NCI-H2196 (cell line): ENCODE data around the gene AHCTF1.
"Not testable (repeated sequence)": the region's sequence is repeated elsewhere in the genome, so short reads cannot be mapped to it uniquely, and the experiment has no call there.

ENCODE experiments used
- DNase-seq: peaks from one replicate; lab custom pipeline; 2025; ENCODE audit not compliant: unreplicated experiment; lab: John Stamatoyannopoulos, UW

Gene AHCTF1

GRCh38 chr1:246923900-246924299 is 7.8 kb downstream of the AHCTF1 start:
- DNase-seq, result no peak

- no peak for DNase-seq
These were observed 8.3 kb downstream of the AHCTF1 start for GRCh38 chr1:246923482-246923881.

DNA sequence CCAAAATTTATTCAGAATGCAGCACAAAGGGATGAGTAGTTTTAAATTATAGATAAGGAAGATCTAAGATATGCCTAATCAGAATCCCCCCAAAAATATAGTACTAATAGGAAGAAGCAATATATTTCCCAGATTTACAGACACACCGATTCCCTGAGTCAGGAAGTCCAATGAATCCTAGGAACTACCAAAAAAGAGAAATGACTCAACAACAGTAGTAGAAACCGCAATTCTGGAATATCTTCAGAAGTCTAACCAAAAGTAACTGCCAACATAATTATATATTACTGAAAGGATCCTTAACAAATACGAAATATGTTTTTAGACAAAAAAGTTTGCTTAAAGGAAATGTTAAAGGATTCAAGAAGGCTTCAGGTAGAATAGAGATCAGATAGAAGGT is 10.3 kb downstream of the AHCTF1 start:
- no peak for DNase-seq

DNA sequence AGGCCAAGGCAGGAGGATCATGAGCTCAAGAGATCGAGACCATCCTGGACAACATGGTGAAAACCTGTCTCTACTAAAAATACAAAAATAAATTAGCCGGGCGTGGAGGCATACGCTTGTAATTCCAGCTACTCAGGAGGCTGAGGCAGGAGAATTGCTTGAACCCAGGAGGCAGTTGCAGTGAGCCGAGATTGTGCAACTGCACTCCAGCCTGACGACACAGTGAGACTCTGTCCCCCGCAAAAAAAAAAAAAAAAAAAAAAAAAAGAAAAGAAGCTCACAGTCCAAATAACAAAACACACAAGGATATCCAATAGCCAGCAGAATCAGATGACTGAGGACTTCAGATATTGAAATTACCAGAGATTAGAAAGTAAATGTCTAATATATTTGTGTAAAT is 11.8 kb downstream of the AHCTF1 start:
- no peak for DNase-seq

GRCh38 chr1:246916026-246916923 is 15.5 kb downstream of the AHCTF1 start:
- DNase-seq, result not testable (repeated sequence)

DNA sequence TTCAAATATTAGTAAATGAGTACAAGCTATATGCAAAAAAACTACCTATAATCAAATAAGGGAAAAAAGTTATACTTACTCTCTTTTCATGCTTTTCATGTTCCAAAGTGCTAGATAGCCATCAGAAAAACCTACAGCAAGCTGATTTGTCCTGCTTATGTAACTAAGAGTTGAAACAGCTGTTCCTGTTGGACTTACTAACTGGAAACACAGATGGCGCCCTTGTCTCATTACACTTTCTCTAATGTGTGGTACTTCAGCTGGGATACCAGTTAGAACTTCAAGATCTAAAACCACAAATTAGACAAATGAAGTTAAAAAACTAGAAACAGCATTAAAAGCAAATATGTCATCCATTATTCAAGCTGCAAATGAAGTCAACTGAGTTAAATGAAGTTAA is 24.3 kb downstream of the AHCTF1 start:
- DNase-seq, result peak; percentile 8

GRCh38 chr1:246906833-246907232 is 24.9 kb downstream of the AHCTF1 start:
- no peak for DNase-seq

DNA sequence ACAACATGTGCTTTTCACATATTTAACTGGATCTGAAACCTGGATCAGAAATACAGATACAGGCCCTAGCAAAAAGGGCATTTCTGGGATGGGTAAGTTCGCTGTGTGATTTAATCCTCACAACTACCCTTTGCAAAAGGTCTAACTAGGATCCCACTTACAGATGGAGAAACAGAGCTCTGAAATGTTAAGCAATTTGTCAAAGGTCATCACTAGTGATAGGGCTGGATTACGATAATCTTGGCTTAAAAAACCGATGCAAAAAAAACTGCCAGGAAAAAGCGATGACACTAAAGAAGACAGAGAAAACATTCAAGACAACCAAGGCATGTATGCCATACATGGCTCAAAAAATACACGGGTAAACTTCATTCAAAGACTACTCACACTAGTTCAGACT is 29.9 kb downstream of the AHCTF1 start:
- DNase-seq, result no peak

DNA sequence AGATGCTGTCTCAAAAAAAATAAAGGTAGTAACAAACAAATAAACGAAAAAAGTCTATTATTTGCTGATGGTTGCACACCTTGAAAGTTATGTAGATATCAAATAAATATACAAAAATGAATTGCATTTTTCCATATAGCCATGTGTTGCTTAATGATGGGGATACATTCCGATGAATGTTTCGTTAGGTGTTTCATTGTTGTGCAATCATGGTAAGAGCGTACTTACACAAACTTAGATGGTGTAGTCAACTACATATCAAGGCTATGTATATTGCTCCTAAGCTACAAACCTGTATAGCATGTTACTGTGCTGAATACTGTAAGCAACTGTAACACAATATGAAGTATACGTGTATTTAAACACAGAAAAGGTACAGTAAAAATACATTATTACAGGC is 34.4 kb downstream of the AHCTF1 start:
- DNase-seq, result no peak

DNA sequence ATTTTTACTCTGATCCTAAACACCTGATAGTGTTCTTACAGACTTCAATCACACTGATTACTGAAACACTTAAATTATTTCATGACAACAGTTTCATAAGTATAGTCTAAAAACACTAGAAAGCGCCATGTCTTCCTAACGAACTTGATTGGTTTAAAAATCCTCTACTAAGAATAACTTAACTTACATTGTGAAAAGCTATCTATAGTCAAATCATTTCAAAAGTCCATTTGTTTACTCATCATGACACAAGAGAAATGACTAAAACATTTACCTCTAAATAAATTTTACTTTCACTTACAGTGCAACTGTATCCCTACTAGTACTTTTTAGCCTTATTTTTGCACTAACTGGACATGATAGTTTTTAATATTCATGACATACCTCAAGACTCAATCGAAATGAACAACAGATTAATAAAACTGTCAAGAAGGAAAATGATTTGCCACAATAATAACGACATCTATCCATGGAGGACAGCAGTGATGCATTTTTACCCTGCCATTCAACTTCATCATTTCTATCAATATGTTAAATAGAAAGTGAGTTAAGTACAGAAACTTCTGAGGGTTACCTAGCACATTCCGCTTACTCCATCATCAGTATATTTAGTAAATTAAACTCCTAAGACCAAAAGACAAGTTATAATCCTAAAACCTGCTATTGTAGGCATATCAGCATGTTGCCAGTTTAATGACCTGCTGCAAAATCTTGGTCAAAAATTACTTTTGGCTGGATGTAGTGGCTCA is 38.4 kb downstream of the AHCTF1 start:
- no peak for DNase-seq

- no peak for DNase-seq
These were observed 40.6 kb downstream of the AHCTF1 start for GRCh38 chr1:246891105-246891504.

GRCh38 chr1:246888522-246888921 is 43.2 kb downstream of the AHCTF1 start:
- DNase-seq, result no peak

- DNase-seq, result not testable (repeated sequence)
These were observed 46.4 kb downstream of the AHCTF1 start for GRCh38 chr1:246885389-246885788.

DNA sequence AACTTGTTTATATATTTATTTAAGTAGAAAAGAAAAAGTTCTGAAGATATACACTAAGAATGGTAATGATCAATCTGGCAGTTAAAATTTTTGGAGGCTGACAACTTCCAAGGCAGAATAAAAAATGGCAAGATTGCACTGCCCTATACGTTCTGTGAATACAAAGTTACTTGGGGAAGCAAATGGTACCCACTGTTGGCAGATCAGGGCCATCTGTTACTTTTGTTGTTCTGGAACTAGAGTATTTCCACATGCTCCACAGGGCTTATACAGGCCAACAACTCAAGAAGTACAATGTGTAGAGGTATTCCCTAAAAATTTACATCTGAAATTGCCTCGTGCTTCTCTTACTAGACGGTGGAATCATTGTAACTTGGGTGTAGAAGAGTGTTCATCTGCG is 53.2 kb downstream of the AHCTF1 start:
- DNase-seq, result no peak

DNA sequence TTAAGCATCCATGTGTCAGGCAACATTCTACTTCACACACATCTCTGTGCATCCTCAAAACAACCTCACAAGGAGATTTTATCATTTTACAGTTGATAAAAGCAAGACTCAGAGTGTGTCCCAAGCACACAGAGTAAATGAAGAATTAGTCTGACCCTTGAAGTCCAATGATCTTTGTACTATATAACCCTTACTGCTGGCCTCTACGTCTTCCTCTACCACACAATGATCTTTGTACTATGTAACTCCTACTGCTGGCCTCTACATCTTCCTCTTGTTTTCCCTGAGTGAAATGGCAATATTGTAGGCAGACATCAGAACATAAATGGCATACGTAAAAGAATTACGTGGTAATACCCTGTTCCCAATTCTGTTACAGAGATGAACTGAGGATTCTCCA is 55.3 kb downstream of the AHCTF1 start:
- DNase-seq, result no peak

- no peak for DNase-seq
These were observed 56.4 kb downstream of the AHCTF1 start for GRCh38 chr1:246875041-246876026.

- DNase-seq, result no peak
These were observed 65.8 kb downstream of the AHCTF1 start for GRCh38 chr1:246865921-246866320.

GRCh38 chr1:246863791-246864190 is 68.0 kb downstream of the AHCTF1 start:
- not testable (repeated sequence) for DNase-seq

- no peak for DNase-seq
These were observed 71.3 kb downstream of the AHCTF1 start for GRCh38 chr1:246860401-246860800.

GRCh38 chr1:246856371-246856770 is 75.4 kb downstream of the AHCTF1 start:
- DNase-seq, result no peak

GRCh38 chr1:246850640-246851039 is 81.1 kb downstream of the AHCTF1 start:
- not testable (repeated sequence) for DNase-seq
